ENCODE measurements around the gene VPS54. TPM values are rescaled to one million over a fixed set of nuclear protein-coding genes. Genes with fewer than 3 reads are reported as not detected.

The VPS54 gene
- total RNA-seq, 1 experiment from 2014 or later, result 12.4 TPM

DNA sequence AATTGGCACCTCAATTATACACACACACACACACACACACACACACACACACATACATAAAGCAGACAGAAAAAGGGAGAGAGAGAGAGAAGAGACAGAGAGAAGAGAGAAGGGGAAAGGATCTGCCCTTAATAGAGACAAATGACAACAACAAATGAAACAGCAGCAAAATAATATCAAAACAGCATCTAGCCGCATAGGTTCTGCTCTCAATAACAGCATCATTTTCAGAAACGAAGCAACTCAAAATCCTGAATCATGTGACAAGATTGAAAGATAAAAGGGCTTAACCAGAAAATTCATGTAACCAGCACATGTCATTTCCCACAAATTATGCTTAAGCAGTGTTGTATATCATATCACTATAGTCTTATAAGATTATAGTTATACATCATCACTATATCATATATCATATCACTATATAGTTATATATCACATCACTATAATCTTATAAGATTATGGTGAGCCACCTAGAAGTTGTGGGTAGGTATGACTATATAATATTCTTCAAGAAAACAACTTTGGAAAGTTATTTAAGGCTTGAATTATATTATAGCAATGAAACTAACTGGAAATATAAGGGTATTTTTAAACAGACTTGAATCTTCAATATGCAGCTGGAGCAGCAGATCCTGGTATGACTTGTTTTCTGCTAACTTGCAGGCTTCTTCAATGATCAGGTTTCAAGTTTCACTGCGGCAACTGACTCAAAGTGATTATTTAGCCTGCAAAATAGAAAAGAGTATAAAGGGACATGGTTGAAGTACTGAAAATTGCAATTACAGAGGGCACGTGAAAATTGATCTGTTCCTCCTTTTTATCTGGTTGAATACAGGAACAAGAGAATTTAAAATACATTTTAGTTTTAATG, 16.1 kb upstream of the VPS54 start:
- no peaks in the 10 kb centered on the region for H3K9me2 ChIP-seq (ENCODE audit: insufficient read depth)
- ATAC-seq (no peak), DNase-seq (ENCODE audit: low read depth, low spot score) (no peak)
- no peaks in the 10 kb centered on the region for H3K9me3 ChIP-seq (ENCODE audit: control insufficient read depth in 1 of 2, insufficient read depth in 1 of 2, low read depth in 1 of 2, low read length in 2 of 2)
- CTCF ChIA-PET, result no interaction called here
- no peaks in the 10 kb centered on the region for H3K36me3 ChIP-seq (ENCODE audit: control insufficient read depth in 1 of 2, insufficient read depth in 2 of 2, low read length in 2 of 2)
- no peak overlapping the region for H3K4me3 ChIP-seq (replicated peaks in 1 of 2; ENCODE audit: low read depth in 1 of 2, low read length in 2 of 2)
- H3K9ac ChIP-seq (ENCODE audit: low read length), result no peak overlapping the region
- BruUV-seq (replicated peaks), result no TSS peak
- TF ChIP-seq POLR2AphosphoS5 (IDR thresholded peaks at IDR 0.05; ENCODE audit: low read depth, low read length) (no peak), ZNF274 (IDR thresholded peaks at IDR 0.05; ENCODE audit: low read depth, low read length) (no peak), JUND (IDR thresholded peaks at IDR 0.05) (no peak), POLR2A (IDR thresholded peaks at IDR 0.05; ENCODE audit: borderline replicate concordance, extremely low read depth, insufficient read depth, insufficient read length) (no peak), CBX3 (IDR thresholded peaks at IDR 0.05; ENCODE audit: low read depth) (no peak)
- TF ChIP-seq, protein P1, sequence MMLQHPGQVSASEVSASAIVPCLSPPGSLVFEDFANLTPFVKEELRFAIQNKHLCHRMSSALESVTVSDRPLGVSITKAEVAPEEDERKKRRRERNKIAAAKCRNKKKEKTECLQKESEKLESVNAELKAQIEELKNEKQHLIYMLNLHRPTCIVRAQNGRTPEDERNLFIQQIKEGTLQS (IDR thresholded peaks at IDR 0.05), result no peak
- no peaks in the 10 kb centered on the region for H4K20me1 ChIP-seq (ENCODE audit: insufficient read depth)
- H3K27ac ChIP-seq (ENCODE audit: low read depth, low read length), result no peak overlapping the region
- H3K4me1 ChIP-seq (ENCODE audit: control insufficient read depth in 1 of 2, insufficient read depth in 2 of 2, low read length in 2 of 2), result no peaks in the 10 kb centered on the region
- intact Hi-C loops (cut with micrococcal nuclease), result no loop called here
- no peak overlapping the region for H3K4me2 ChIP-seq (ENCODE audit: low read length)
- no peak overlapping the region for H2AFZ ChIP-seq (ENCODE audit: low read depth, low read length, poor library complexity, severe bottlenecking)
- H3K79me2 ChIP-seq (ENCODE audit: insufficient read depth, low read length), result no peaks in the 10 kb centered on the region
- RAD21 ChIA-PET (ENCODE audit: low non-redundant PET in 1 of 2, low total read pairs in 2 of 2, uncharacterized antibody in 2 of 2, unreplicated experiment in 2 of 2), result no interaction called here
- H3K27me3 ChIP-seq (ENCODE audit: insufficient read depth, low read length), result no peaks in the 10 kb centered on the region
- POLR2A ChIA-PET, result no interaction called here

DNA sequence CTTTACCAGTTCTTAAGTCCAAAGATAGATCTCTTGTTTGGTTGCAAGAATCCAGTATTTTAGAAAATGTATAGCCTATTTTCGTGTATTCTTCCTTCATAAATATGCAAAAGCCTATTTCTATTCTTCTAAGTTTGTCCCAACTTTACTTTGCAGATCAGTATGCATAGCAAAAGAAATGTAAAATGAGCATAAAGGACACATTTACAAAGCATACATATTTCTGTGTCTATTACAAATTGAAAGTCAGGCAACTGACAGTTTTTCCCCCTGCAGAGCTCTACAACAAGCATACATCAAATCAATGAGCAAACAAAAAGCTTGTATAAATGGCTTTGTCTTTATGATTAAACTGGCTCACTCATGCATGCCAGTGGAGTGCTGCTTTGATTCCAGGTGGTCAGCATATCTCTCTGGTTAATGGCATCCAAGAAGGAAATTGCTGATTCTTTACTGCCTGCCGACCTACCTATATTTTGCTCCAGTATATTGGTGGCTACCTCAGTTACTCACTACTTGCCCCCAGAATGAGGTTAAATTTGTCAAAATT, 10.0 kb upstream of the VPS54 start:
- BruUV-seq (replicated peaks), result no TSS peak
- no peak overlapping the region for H3K4me2 ChIP-seq (ENCODE audit: low read length)
- no peak overlapping the region for H3K9ac ChIP-seq (ENCODE audit: low read length)
- no peaks in the 10 kb centered on the region for H3K9me2 ChIP-seq (ENCODE audit: insufficient read depth)
- no peak overlapping the region for H2AFZ ChIP-seq (ENCODE audit: low read depth, low read length, poor library complexity, severe bottlenecking)
- no peaks in the 10 kb centered on the region for H3K27me3 ChIP-seq (ENCODE audit: insufficient read depth, low read length)
- RAD21 ChIA-PET (ENCODE audit: low non-redundant PET in 1 of 2, low total read pairs in 2 of 2, uncharacterized antibody in 2 of 2, unreplicated experiment in 2 of 2), result no interaction called here
- ATAC-seq, result no peak
- no peak for DNase-seq (ENCODE audit: low read depth, low spot score)
- CTCF ChIA-PET, result interaction anchor here (1.1 kb wide), 1 partner anchor 21 kb away, joined by 4 read pairs; no protein-coding TSS in a partner anchor
- TF ChIP-seq, protein P2, sequence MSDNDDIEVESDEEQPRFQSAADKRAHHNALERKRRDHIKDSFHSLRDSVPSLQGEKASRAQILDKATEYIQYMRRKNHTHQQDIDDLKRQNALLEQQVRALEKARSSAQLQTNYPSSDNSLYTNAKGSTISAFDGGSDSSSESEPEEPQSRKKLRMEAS (IDR thresholded peaks at IDR 0.05), result no peak
- TF ChIP-seq POLR2AphosphoS5 (IDR thresholded peaks at IDR 0.05; ENCODE audit: low read depth, low read length), result no peak
- TF ChIP-seq SP1 (IDR thresholded peaks at IDR 0.05; ENCODE audit: low read depth), result no peak
- TF ChIP-seq EZH2 (IDR thresholded peaks at IDR 0.05), result no peak
- H3K4me1 ChIP-seq (ENCODE audit: control insufficient read depth in 1 of 2, insufficient read depth in 2 of 2, low read length in 2 of 2), result no peaks in the 10 kb centered on the region
- no peaks in the 10 kb centered on the region for H3K79me2 ChIP-seq (ENCODE audit: insufficient read depth, low read length)
- H3K27ac ChIP-seq (ENCODE audit: low read depth, low read length), result no peak overlapping the region
- intact Hi-C loops (cut with micrococcal nuclease), result no loop called here
- no peaks in the 10 kb centered on the region for H3K9me3 ChIP-seq (ENCODE audit: control insufficient read depth in 1 of 2, insufficient read depth in 1 of 2, low read depth in 1 of 2, low read length in 2 of 2)
- POLR2A ChIA-PET, result no interaction called here
- H4K20me1 ChIP-seq (ENCODE audit: insufficient read depth), result no peaks in the 10 kb centered on the region
- no peak overlapping the region for H3K4me3 ChIP-seq (replicated peaks in 1 of 2; ENCODE audit: low read depth in 1 of 2, low read length in 2 of 2)
- H3K36me3 ChIP-seq (ENCODE audit: control insufficient read depth in 1 of 2, insufficient read depth in 2 of 2, low read length in 2 of 2), result no peaks in the 10 kb centered on the region
